Kidney epithelial cell (primary cell): ENCODE measurements around the gene CTIF. TPM values are rescaled to one million over a fixed set of nuclear protein-coding genes. Genes with fewer than 3 reads are reported as not detected.

ENCODE experiments used
- DNase-seq: peaks from one replicate; pipeline ENCODE4 v3.0.0-alpha.2; 2010; ENCODE audit warnings: low read depth
- H3K27me3 ChIP-seq: 2 replicates; pipeline ENCODE4 v1.6.0; 2011; ENCODE audit warnings: low read length; ENCODE audit not compliant: control insufficient read depth, insufficient read depth
- H3K36me3 ChIP-seq: 2 replicates; pipeline ENCODE4 v1.5.1; 2011; ENCODE audit warnings: low read length; ENCODE audit not compliant: control insufficient read depth, insufficient read depth
- H3K4me3 ChIP-seq: 2 replicates; pipeline ENCODE4 v1.5.1; 2011; ENCODE audit warnings: low read depth, mild to moderate bottlenecking, control low read depth, low read length
- total RNA-seq: library from RNA; depleted of rRNA; stranded (reverse); fragments of >200 nt; gene quantifications from 2 replicates; pipeline ENCODE4 v1.2.3, GENCODE V29; 2015
- TF ChIP-seq, protein P1 (sequence below): IDR thresholded peaks from 2 replicates; pipeline ENCODE4 v1.5.1; 2011; ENCODE audit warnings: mild to moderate bottlenecking, moderate library complexity, low read length, control low read depth, inconsistent platforms; ENCODE audit not compliant: insufficient read depth, poor library complexity, severe bottlenecking

Gene CTIF
- total RNA-seq, 1 donor from 2014 or later, result 24.3 TPM

DNA sequence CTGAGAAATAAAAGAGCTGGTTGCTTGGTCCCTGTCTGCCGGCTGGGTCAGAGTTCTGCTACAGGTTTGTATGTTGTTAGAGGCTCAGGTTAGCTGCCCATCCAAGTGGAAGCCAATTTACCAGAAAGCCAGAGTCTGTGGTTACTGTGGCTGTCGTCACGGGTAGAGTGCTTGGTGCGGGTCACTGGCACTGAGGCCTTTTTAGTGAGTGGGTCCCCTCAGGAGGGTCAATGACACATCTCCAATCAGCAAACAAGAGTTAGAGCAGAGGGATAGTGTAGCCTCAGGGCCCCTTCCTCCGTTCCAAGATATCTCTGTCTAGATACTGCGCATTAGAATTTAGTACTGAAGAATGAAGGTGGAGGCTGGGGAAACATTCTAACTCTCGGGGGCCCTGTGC lies 41.2 kb downstream of the CTIF start:
- Histone ChIP-seq H3K36me3 (no peaks in the 10 kb centered on the region), H3K4me3 (no peak overlapping the region), H3K27me3 (no peaks in the 10 kb centered on the region)
- TF ChIP-seq, protein P1, sequence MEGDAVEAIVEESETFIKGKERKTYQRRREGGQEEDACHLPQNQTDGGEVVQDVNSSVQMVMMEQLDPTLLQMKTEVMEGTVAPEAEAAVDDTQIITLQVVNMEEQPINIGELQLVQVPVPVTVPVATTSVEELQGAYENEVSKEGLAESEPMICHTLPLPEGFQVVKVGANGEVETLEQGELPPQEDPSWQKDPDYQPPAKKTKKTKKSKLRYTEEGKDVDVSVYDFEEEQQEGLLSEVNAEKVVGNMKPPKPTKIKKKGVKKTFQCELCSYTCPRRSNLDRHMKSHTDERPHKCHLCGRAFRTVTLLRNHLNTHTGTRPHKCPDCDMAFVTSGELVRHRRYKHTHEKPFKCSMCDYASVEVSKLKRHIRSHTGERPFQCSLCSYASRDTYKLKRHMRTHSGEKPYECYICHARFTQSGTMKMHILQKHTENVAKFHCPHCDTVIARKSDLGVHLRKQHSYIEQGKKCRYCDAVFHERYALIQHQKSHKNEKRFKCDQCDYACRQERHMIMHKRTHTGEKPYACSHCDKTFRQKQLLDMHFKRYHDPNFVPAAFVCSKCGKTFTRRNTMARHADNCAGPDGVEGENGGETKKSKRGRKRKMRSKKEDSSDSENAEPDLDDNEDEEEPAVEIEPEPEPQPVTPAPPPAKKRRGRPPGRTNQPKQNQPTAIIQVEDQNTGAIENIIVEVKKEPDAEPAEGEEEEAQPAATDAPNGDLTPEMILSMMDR, result no peak
- DNase-seq, result no peak

- TF ChIP-seq, protein P1, result no peak
- no peak overlapping the region for H3K4me3 ChIP-seq
- no peaks in the 10 kb centered on the region for H3K27me3 ChIP-seq
- no peaks in the 10 kb centered on the region for H3K36me3 ChIP-seq
- no peak for DNase-seq
Measured at GRCh38 chr18:48580782-48581181, 42.0 kb downstream of the CTIF start.

- no peaks in the 10 kb centered on the region for H3K36me3 ChIP-seq
- no peak for DNase-seq
- no peak overlapping the region for H3K4me3 ChIP-seq
- TF ChIP-seq, protein P1, result no peak
- no peaks in the 10 kb centered on the region for H3K27me3 ChIP-seq
Measured at GRCh38 chr18:48581206-48581605, 42.4 kb downstream of the CTIF start.

- DNase-seq, result no peak
- Histone ChIP-seq H3K27me3 (no peaks in the 10 kb centered on the region), H3K36me3 (no peaks in the 10 kb centered on the region), H3K4me3 (no peak overlapping the region)
- TF ChIP-seq, protein P1, result no peak
Measured at GRCh38 chr18:48581941-48582340, 43.1 kb downstream of the CTIF start.

DNA sequence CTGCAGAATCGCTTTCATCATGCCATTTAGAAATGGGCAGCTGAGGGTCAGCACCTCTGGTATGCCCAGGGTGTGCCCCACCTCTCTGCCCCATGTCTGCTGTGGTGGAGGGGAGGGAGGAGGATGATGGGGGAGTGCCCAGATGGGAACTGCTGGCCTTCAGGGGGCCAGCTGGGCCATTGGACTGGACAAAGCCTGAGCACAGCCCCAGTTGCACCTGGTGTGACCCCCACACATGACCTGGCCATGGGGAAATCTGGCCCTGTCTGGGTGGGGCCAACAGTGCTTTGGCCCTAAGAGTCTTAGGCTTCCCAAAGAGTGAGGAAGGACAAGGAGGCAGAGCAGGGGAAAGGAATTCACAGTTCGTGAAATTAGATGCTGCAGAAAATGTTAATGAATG lies 44.1 kb downstream of the CTIF start:
- Histone ChIP-seq H3K27me3 (no peaks in the 10 kb centered on the region), H3K36me3 (no peaks in the 10 kb centered on the region), H3K4me3 (no peak overlapping the region)
- TF ChIP-seq, protein P1, result no peak
- DNase-seq, result no peak

GRCh38 chr18:48583573-48583972 lies 44.7 kb downstream of the CTIF start:
- Histone ChIP-seq H3K27me3 (no peaks in the 10 kb centered on the region), H3K36me3 (no peaks in the 10 kb centered on the region), H3K4me3 (no peak overlapping the region)
- TF ChIP-seq, protein P1, result no peak
- DNase-seq, result no peak
